IMR-90 (cell line): ENCODE results near the gene IRF4.

Source experiments
- BHLHE40 ChIP-seq: fragments of 150-350 bp; IDR thresholded peaks from 2 replicates; pipeline ENCODE4 v1.6.1; 2016; ENCODE audit warnings: mild to moderate bottlenecking, low read depth, low read length
- CEBPB ChIP-seq: IDR thresholded peaks from 2 replicates; pipeline ENCODE4 v1.6.1; 2012; ENCODE audit warnings: low read depth, low read length, improper control_type of control experiment
- MAZ ChIP-seq: IDR thresholded peaks from 2 replicates; pipeline ENCODE4 v1.6.1; 2012; ENCODE audit warnings: low read depth, mild to moderate bottlenecking, low read length, improper control_type of control experiment, moderate library complexity, borderline replicate concordance
- POLR2A ChIP-seq: IDR thresholded peaks from 2 replicates; pipeline ENCODE4 v1.6.1; 2012; ENCODE audit warnings: mild to moderate bottlenecking, low read depth, low read length
- RAD21 ChIP-seq: IDR thresholded peaks from 2 replicates; pipeline ENCODE4 v1.6.1; 2012; ENCODE audit warnings: low read length, improper control_type of control experiment
- RFX5 ChIP-seq: IDR thresholded peaks from 2 replicates; pipeline ENCODE4 v1.8.0; 2012; ENCODE audit warnings: low read depth, mild to moderate bottlenecking, low read length, moderate library complexity
- TF ChIP-seq, protein P1 (sequence below): conservative IDR thresholded peaks from 2 replicates; pipeline ENCODE4 v1.5.1; 2012; ENCODE audit warnings: mild to moderate bottlenecking, low read depth, low read length, improper control_type of control experiment
- TF ChIP-seq, protein P2 (sequence below): fragments of 150-350 bp; IDR thresholded peaks from 2 replicates; pipeline ENCODE4 v1.6.1; 2016; ENCODE audit warnings: low read depth, mild to moderate bottlenecking, low read length, moderate library complexity, borderline replicate concordance

DNA sequence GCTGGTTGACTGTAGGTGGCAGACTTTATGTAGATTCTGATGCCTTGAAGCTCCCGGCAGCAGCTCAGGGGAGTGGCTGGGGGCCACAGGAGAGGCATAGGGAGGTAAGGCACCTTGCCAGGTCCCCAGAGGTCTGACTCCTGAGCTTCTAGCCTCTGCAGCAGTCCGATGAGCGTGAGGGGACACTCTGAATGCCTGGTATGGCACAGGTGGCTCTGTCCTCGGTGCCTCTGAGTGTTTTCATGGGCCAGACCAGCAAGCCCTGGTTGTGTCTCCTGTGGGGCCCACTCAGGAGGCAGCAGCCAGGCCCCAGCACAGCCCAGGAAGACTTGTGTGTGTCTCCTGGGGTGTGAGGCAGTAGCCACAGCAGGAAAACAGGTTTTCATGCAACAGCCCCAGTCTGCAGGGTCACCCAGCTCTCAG is 39.7 kb upstream of the IRF4 start:
- TF ChIP-seq, protein P1, sequence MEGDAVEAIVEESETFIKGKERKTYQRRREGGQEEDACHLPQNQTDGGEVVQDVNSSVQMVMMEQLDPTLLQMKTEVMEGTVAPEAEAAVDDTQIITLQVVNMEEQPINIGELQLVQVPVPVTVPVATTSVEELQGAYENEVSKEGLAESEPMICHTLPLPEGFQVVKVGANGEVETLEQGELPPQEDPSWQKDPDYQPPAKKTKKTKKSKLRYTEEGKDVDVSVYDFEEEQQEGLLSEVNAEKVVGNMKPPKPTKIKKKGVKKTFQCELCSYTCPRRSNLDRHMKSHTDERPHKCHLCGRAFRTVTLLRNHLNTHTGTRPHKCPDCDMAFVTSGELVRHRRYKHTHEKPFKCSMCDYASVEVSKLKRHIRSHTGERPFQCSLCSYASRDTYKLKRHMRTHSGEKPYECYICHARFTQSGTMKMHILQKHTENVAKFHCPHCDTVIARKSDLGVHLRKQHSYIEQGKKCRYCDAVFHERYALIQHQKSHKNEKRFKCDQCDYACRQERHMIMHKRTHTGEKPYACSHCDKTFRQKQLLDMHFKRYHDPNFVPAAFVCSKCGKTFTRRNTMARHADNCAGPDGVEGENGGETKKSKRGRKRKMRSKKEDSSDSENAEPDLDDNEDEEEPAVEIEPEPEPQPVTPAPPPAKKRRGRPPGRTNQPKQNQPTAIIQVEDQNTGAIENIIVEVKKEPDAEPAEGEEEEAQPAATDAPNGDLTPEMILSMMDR: no peak
- TF ChIP-seq POLR2A (no peak), CEBPB (no peak), RAD21 (no peak), BHLHE40 (no peak), RFX5 (no peak), MAZ (no peak)
- TF ChIP-seq, protein P2, sequence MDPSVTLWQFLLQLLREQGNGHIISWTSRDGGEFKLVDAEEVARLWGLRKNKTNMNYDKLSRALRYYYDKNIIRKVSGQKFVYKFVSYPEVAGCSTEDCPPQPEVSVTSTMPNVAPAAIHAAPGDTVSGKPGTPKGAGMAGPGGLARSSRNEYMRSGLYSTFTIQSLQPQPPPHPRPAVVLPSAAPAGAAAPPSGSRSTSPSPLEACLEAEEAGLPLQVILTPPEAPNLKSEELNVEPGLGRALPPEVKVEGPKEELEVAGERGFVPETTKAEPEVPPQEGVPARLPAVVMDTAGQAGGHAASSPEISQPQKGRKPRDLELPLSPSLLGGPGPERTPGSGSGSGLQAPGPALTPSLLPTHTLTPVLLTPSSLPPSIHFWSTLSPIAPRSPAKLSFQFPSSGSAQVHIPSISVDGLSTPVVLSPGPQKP: no peak
